Right atrium auricular region (tissue), 2 donors: ENCODE data around the gene CECR2. TPM values are rescaled to one million over a fixed set of nuclear protein-coding genes. Genes with fewer than 3 reads are reported as not detected.

Source experiments
- DNase-seq: peaks from one replicate; pipeline ENCODE4 v3.0.0-alpha.2; 2019; ENCODE audit warnings: low spot score
- H3K27ac ChIP-seq, 2 donors: fragments of 200-600 bp; sonication (generic); 1 replicate in 1 of 2; 2 replicates in 1 of 2; pipeline ENCODE4 v1.5.1; 2016 to 2019
- H3K27me3 ChIP-seq, 2 donors: fragments of 200-600 bp; sonication (generic); one replicate each; pipeline versions ENCODE4 v1.5.1 to v1.6.0; 2017 to 2019
- H3K36me3 ChIP-seq: fragments of 200-600 bp; sonication (generic); one replicate; pipeline ENCODE4 v1.5.1; 2016
- H3K4me1 ChIP-seq, 2 donors: fragments of 200-600 bp; sonication (generic); one replicate each; pipeline versions ENCODE4 v1.5.1 to v1.6.0; 2017 to 2019
- H3K4me3 ChIP-seq, 2 donors: fragments of 200-600 bp; sonication (generic); 1 replicate in 1 of 2; 2 replicates in 1 of 2; pipeline ENCODE4 v1.5.1; 2017 to 2019; ENCODE audit warnings: mild to moderate bottlenecking in 1 of 2, moderate library complexity in 1 of 2
- H3K9me3 ChIP-seq, 2 donors: fragments of 200-600 bp; sonication (generic); one replicate each; pipeline ENCODE4 v1.5.1; 2019
- total RNA-seq, 2 donors: library from RNA; depleted of rRNA; stranded (reverse); fragments of >200 nt; gene quantifications; one replicate each; pipeline ENCODE4 v1.1.0, GENCODE V29; 2016
- TF ChIP-seq, protein P1 (sequence below), 2 donors: fragments of 200-600 bp; sonication (generic); IDR thresholded peaks; one replicate each; pipeline ENCODE4 v1.5.1; 2019; ENCODE audit warnings: antibody characterized with exemption in 2 of 2

CECR2 gene
- total RNA-seq, 2 donors from 2014 or later, result 4.0 to 4.8 TPM

DNA sequence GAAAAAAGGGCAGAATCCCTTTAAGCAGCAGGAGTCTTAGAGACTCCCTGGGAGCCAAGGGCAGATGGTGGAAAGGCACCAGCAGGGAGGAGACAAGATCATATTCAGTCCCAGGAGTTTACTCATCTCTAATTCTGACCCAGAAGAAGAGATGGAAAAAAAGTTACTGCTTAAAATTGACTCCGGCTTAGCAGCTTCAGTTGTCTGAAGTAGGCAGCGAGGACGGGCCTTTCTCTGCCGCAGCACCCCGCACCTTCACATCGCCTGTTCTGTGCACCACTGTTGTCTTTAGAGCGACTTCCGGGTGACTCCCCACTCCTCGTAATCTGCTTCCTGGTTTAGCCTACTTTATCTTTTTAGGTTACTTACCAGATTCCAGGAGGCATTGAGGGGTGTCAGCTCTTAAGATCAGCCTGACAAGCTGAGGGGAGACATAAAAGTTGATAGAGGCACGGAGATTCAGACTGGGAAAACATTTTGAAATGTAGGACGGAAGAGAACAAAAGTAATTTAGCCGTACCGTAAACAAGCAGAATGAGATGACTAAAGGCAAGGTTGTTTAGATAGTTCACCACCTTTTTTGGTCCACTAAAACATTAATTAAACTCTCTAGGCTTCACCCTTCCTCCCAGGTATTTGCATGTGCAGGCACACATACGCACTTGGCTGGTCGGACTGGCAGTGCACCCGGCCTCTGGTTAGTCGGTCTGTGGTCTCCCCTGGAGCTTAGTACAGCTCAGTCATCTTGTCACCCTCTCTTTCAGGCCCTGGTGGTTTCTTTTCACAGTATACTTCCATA lies 74.3 kb downstream of the CECR2 start:
- no peaks in the 10 kb centered on the region for H3K9me3 ChIP-seq
- no peaks in the 10 kb centered on the region for H3K36me3 ChIP-seq
- peak overlapping the region in 1 of 2 donors; percentile 9 for H3K4me3 ChIP-seq
- DNase-seq, result no peak
- TF ChIP-seq, protein P1, sequence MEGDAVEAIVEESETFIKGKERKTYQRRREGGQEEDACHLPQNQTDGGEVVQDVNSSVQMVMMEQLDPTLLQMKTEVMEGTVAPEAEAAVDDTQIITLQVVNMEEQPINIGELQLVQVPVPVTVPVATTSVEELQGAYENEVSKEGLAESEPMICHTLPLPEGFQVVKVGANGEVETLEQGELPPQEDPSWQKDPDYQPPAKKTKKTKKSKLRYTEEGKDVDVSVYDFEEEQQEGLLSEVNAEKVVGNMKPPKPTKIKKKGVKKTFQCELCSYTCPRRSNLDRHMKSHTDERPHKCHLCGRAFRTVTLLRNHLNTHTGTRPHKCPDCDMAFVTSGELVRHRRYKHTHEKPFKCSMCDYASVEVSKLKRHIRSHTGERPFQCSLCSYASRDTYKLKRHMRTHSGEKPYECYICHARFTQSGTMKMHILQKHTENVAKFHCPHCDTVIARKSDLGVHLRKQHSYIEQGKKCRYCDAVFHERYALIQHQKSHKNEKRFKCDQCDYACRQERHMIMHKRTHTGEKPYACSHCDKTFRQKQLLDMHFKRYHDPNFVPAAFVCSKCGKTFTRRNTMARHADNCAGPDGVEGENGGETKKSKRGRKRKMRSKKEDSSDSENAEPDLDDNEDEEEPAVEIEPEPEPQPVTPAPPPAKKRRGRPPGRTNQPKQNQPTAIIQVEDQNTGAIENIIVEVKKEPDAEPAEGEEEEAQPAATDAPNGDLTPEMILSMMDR (IDR thresholded peaks at IDR 0.05), result no peak
- H3K4me1 ChIP-seq, result no peaks in the 10 kb centered on the region
- H3K27ac ChIP-seq, result no peak overlapping the region
- H3K27me3 ChIP-seq, result no peaks in the 10 kb centered on the region

DNA sequence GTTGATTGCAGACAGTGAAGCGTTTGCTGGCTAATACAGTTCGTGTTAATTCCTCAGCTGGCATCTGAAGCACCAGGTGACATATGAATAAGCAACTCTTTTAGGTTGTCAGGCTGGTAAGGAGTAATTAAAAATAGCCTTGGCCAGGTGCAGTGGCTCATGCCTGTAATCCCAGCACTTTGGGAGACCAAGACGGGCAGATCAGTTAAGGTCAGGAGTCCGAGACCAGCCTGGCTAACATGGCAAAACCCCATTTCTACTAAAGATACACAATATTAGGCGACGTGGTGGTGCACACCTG lies 74.9 kb downstream of the CECR2 start:
- Histone ChIP-seq H3K36me3 (no peaks in the 10 kb centered on the region), H3K27ac (no peak overlapping the region), H3K4me1 (no peaks in the 10 kb centered on the region), H3K4me3 (no peak overlapping the region), H3K9me3 (no peaks in the 10 kb centered on the region), H3K27me3 (no peaks in the 10 kb centered on the region)
- TF ChIP-seq, protein P1 (IDR thresholded peaks at IDR 0.05), result no peak
- no peak for DNase-seq

- Histone ChIP-seq H3K9me3 (no peaks in the 10 kb centered on the region), H3K4me1 (no peaks in the 10 kb centered on the region), H3K27ac (no peak overlapping the region), H3K27me3 (no peaks in the 10 kb centered on the region), H3K36me3 (no peaks in the 10 kb centered on the region), H3K4me3 (no peak overlapping the region)
- DNase-seq, result no peak
- TF ChIP-seq, protein P1 (IDR thresholded peaks at IDR 0.05), result no peak
Measured at GRCh38 chr22:17446698-17447097, 77.4 kb downstream of the CECR2 start.

- Histone ChIP-seq H3K4me3 (no peak overlapping the region), H3K27me3 (no peaks in the 10 kb centered on the region), H3K9me3 (no peaks in the 10 kb centered on the region), H3K4me1 (no peaks in the 10 kb centered on the region), H3K27ac (no peak overlapping the region), H3K36me3 (no peaks in the 10 kb centered on the region)
- no peak for DNase-seq
- TF ChIP-seq, protein P1 (IDR thresholded peaks at IDR 0.05), result no peak
Measured at GRCh38 chr22:17451316-17451715, 82.1 kb downstream of the CECR2 start.

- DNase-seq, result no peak
- Histone ChIP-seq H3K4me1 (no peaks in the 10 kb centered on the region), H3K27ac (no peak overlapping the region), H3K9me3 (no peaks in the 10 kb centered on the region), H3K27me3 (no peaks in the 10 kb centered on the region), H3K4me3 (no peak overlapping the region), H3K36me3 (no peaks in the 10 kb centered on the region)
- TF ChIP-seq, protein P1 (IDR thresholded peaks at IDR 0.05), result no peak
Measured at GRCh38 chr22:17460895-17461294, 91.6 kb downstream of the CECR2 start.
